ENCODE measurements around the gene SEC11A.

SEC11A gene

DNA sequence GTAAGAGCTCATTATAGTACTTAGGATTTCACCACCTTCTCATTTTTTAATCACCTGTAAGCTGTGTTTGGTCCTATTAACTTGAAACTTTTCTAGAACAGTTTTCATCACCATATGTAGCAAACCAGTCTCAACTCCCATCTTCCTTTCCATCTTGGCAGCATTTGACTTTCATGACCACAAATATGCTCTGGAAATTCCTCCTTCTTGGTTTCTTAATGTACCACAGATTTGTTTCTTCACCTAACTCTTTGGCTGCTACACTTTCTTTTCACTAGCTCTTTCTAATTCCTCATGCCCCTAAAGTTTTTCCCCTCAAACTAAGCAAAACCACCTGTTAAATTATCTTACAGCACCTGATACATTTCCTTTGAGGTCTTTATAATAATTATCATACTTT is 44.7 kb downstream of the SEC11A start:
- TF ChIP-seq ZNF274 (IDR thresholded peaks at IDR 0.05; ENCODE audit: low read depth, low read length): no peak
- no peak overlapping the region for H3K4me3 ChIP-seq (ENCODE audit: low read length)

GRCh38 chr15:84669726-84670125 is 46.2 kb downstream of the SEC11A start:
- no peak for TF ChIP-seq ZNF274 (IDR thresholded peaks at IDR 0.05; ENCODE audit: low read depth, low read length)
- no peak overlapping the region for H3K4me3 ChIP-seq (ENCODE audit: low read length)

DNA sequence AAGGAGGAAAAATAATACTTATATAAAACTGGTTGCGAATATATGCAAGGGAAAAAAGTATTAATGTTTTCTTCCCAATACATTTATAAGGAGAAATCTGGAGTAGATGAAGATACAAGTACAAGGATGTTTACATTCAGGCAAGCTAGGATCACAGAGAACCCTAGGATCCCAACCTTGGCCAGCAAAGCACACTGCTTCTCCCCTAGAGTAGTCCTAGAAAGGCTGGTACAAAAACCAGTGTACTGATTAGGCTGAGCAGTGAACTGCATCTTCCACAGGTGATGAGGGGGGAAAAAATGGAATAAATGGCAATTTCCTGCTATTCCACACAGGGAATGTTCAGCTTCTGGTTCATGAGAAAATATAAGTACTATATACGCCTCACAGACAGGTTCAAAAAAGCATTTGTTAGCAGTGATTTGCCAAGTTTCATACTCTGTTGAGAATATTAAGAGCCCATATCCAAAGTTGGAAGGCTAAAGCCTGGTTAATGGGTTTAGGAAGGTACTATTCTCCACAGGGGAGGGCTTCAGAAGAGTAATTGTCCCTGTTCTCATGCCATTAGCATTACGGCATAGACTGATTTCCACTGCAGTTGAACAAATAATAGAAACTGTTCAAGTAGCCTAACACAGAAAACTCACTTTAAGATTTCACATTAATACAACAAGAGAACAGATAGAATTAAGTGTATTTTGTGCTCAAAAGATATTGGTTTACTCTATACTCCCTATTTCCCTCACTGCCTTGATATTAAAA is 47.5 kb downstream of the SEC11A start:
- TF ChIP-seq ZNF274 (IDR thresholded peaks at IDR 0.05; ENCODE audit: low read depth, low read length): no peak
- H3K4me3 ChIP-seq (ENCODE audit: low read length): no peak overlapping the region

- no peak for TF ChIP-seq ZNF274 (IDR thresholded peaks at IDR 0.05; ENCODE audit: low read depth, low read length)
- H3K4me3 ChIP-seq (ENCODE audit: low read length): no peak overlapping the region
Measured at GRCh38 chr15:84666373-84666772, 49.6 kb downstream of the SEC11A start.

DNA sequence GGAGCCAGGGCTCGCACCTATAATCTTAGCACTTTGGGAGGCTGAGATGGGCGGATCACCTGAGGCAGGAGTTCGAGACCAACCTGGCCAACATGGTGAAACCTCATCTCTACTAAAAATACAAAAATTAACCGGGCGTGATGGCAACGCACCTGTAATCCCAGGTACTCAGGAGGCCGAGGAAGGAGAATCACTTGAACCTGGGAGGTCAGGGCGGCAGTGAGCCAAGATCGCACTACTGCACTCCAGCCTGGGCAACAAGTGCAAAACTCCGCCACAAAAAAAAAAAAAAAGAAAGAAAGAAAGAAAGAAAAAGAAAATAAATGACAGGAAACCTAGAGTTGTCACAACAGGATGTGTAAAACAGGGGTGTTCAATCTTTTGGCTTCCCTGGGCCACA is 54.9 kb downstream of the SEC11A start:
- TF ChIP-seq ZNF274 (IDR thresholded peaks at IDR 0.05; ENCODE audit: low read depth, low read length): no peak
- no peak overlapping the region for H3K4me3 ChIP-seq (ENCODE audit: low read length)

DNA sequence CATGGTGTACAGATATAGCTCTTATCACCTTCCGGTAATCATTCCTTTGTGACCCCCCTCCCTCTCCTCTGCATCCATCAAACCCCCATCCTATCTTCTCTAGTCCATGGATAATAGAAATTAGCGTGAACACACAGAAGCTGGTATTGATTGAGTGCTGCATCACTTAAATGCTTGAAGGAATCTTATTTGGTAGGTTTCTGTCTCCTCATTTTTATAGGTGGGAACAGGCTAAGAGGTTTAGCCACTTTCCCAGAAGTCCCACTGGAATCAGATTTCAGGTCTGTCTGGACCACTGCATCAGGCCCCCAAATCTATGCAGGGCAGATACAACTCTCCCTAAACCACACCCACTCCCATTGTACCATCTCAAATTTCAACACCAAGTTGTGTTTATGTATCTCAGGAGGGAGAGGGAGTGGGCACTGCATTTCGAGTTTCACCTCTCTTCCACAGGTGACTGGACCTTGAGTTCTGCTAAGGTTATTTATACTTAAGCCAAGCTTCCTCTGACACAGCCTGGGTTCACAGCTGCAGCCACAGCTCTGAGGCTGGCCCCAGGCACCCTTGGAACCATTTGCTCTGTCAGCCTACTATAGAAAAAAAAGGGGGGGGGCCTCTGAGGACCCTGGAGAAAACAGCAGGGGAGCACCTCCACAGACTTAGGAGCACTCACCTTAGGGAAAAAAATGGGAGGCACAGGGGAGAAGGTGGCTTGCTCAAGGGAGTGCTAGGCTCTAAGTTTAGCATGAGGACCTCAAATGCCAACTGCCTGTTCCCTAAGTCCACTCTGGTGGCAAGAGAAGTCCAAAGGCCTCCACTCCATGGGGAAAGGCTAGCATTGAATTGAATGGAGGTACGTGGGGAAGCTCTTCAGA is 55.8 kb downstream of the SEC11A start:
- no peak for TF ChIP-seq ZNF274 (IDR thresholded peaks at IDR 0.05; ENCODE audit: low read depth, low read length)
- no peak overlapping the region for H3K4me3 ChIP-seq (ENCODE audit: low read length)

DNA sequence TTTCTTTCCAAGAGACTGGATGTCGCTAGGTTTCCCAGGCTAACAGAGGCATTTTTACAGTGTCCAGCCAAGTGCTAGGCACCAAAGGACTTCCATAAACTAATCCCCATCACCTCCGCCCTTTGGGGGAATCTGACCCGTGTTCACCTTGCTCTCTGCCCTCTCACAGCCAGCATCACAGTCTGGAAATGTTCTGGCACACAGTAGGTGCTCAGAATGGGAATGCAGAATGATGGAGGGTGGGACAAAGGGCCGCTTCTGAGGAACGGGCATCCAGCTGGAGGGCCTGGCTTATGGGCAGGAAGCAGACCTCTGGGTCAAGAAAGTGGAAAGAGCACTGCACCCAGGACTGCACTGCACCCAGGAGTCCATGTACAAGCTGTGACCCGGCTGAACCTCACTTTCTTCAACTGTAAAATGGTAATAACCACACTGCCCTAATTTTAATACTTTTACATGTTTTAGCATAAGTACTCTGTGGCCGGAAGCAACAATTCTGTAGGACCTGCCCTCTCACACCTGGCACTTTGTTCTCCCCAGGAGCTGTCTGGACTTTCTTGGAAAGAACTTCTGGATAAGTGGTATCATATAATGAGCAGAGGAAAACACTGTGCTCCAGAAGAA is 57.0 kb downstream of the SEC11A start:
- TF ChIP-seq ZNF274 (IDR thresholded peaks at IDR 0.05; ENCODE audit: low read depth, low read length): no peak
- peak overlapping the region; percentile 52; the same call in 1 of the 2 replicates for H3K4me3 ChIP-seq (ENCODE audit: low read length)

GRCh38 chr15:84658080-84658787 is 57.7 kb downstream of the SEC11A start, which contains the start of gene NMB:
Gene NMB (minus strand): TSS chr15:84658199. CDS start chr15:84658152, 47 bp downstream.
- H3K4me3 ChIP-seq (ENCODE audit: low read length): peak within 1 kb of the TSS; percentile 52; the same call in 1 of the 2 replicates

GRCh38 chr15:84657748-84658079 is 58.2 kb downstream of the SEC11A start:
- no peak for TF ChIP-seq ZNF274 (IDR thresholded peaks at IDR 0.05; ENCODE audit: low read depth, low read length)
- H3K4me3 ChIP-seq (ENCODE audit: low read length): peak overlapping the region; percentile 48; the same call in 1 of the 2 replicates

More at GRCh38 chr15:84658080-84658787, 57.7 kb downstream of the SEC11A start, which contains the start of gene NMB:
- no peak for TF ChIP-seq ZNF274 (IDR thresholded peaks at IDR 0.05; ENCODE audit: low read depth, low read length)

GRCh38 chr15:84656972-84657371 is 59.0 kb downstream of the SEC11A start:
- H3K4me3 ChIP-seq (ENCODE audit: low read length): no peak overlapping the region
- TF ChIP-seq ZNF274 (IDR thresholded peaks at IDR 0.05; ENCODE audit: low read depth, low read length): no peak

- no peak for TF ChIP-seq ZNF274 (IDR thresholded peaks at IDR 0.05; ENCODE audit: low read depth, low read length)
- H3K4me3 ChIP-seq (ENCODE audit: low read length): peak overlapping the region; percentile 92
Measured at GRCh38 chr15:84654689-84655453, 61.1 kb downstream of the SEC11A start.

- TF ChIP-seq ZNF274 (IDR thresholded peaks at IDR 0.05; ENCODE audit: low read depth, low read length): no peak
- peak within 1 kb of the TSS; percentile 92 for H3K4me3 ChIP-seq (ENCODE audit: low read length)
Measured at GRCh38 chr15:84653910-84654688, 61.8 kb downstream of the SEC11A start, which contains the start of gene WDR73. Gene WDR73 (minus strand): TSS chr15:84654283. CDS start chr15:84654274, 9 bp downstream.

Measured in GM08714 (cell line).